Heart right ventricle (tissue), 16 donors: ENCODE data around the gene NR1I3. TPM values are rescaled to one million over a fixed set of nuclear protein-coding genes. Genes with fewer than 3 reads are reported as not detected.
A peak's percentile ranks its signal among the peaks of the same experiment; 100 is the strongest.

Source experiments
- ATAC-seq, 8 donors: fragments of 200-7000 bp; cut with Tn5 transposase; one replicate each; pipeline ENCODE4 v1.9.1; 2020; ENCODE audit warnings: mild to moderate bottlenecking in 8 of 8, moderate library complexity in 8 of 8, moderate number of reproducible peaks in 1 of 8
- DNase-seq, 2 donors: peaks; one replicate each; pipeline ENCODE4 v3.0.0-alpha.2; 2020
- H3K27ac ChIP-seq, 10 donors: fragments of 200-600 bp; sonication (generic) in 2 of 10; one replicate each; pipeline versions ENCODE4 v1.5.0 to v1.8.0; 2020 to 2022; ENCODE audit warnings: mild to moderate bottlenecking in 3 of 10
- H3K27me3 ChIP-seq, 7 donors: fragments of 200-600 bp; one replicate each; pipeline ENCODE4 v1.8.0; 2021 to 2022; ENCODE audit warnings: mild to moderate bottlenecking in 2 of 7
- H3K36me3 ChIP-seq, 9 donors: fragments of 200-600 bp; sonication (generic) in 1 of 9; one replicate each; pipeline versions ENCODE4 v1.5.0 to v1.8.0; 2020 to 2022; ENCODE audit warnings: mild to moderate bottlenecking in 2 of 9
- H3K4me1 ChIP-seq, 9 donors: fragments of 200-600 bp; sonication (generic) in 1 of 9; one replicate each; pipeline versions ENCODE4 v1.5.0 to v1.8.0; 2020 to 2022; ENCODE audit warnings: mild to moderate bottlenecking in 4 of 9
- H3K4me3 ChIP-seq, 10 donors: fragments of 200-600 bp; sonication (generic) in 2 of 10; one replicate each; pipeline versions ENCODE4 v1.5.0 to v1.8.0; 2020 to 2022; ENCODE audit warnings: mild to moderate bottlenecking in 7 of 10, moderate library complexity in 2 of 10
- H3K9me3 ChIP-seq, 11 donors: fragments of 200-600 bp in 10 of 11; sonication (generic) in 2 of 11; one replicate each; pipeline versions ENCODE4 v1.5.0 to v1.8.0; 2013 to 2022; ENCODE audit warnings: mild to moderate bottlenecking in 2 of 11, control low read depth in 1 of 11, moderate library complexity in 1 of 11
- CTCF ChIP-seq, 9 donors: fragments of 200-600 bp; sonication (generic) in 2 of 9; IDR thresholded peaks; one replicate each; pipeline versions ENCODE4 v1.5.0 to v1.8.0; 2021 to 2022; ENCODE audit warnings: antibody characterized with exemption in 9 of 9, mild to moderate bottlenecking in 5 of 9, moderate library complexity in 1 of 9
- WGBS, 2 donors: extraction: QIAGEN DNeasy Blood & Tissue Kit; methylation state at CpG; one replicate each; pipeline ENCODE4 v1.1.7; 2013; ENCODE audit warnings: inconsistent platforms in 1 of 2; 5-methylcytosine and 5-hydroxymethylcytosine counted together
- intact Hi-C, 10 donors: fragments of 100-400 bp; cut with DNase I; formaldehyde crosslinking; loops; one replicate each; pipeline versions ENCODE4 v1.11.1 to v1.14.2; 2022
- long read RNA-seq, 3 donors: library from polyadenylated mRNA; unstranded; transcript quantifications; one replicate each; pipeline ENCODE4 v2.0.0, GENCODE V29; 2020 to 2021
- polyA plus RNA-seq, 2 donors: library from polyadenylated mRNA; stranded (reverse); fragments of 200-250 nt; gene quantifications; one replicate each; pipeline ENCODE4 v1.2.3, GENCODE V29; 2013
- total RNA-seq, 10 donors: library from RNA; stranded (reverse); fragmentation: NEBNext Ultra II Directional in 3 of 10; extraction: Animal tissue kit (Norgen Biotek cat#: 25700) in 3 of 10; gene quantifications; one replicate each; pipeline versions ENCODE4 v1.2.1 to v1.2.4, GENCODE V29; 2021 to 2023
- donor health status: Arrhythmogenic right ventricular cardiomyopathy.
- donor health status: ischemic (EF 13 %, LVEDD 7.1; RV severe dilation, severe dysfunction).
- donor health status: healthy with polysubstance abuse.
- donor health status: DM: no; HTN: yes; CAD: no.
- donor health status: DM: no; HTN: no; CAD: no.
- donor health status: ischemic (EF 25% LVEDD 6.9; RV normal size, moderate dysfunction).
- donor health status: ischemic (EF 25% LVEDD 5.7; RV mildly dilated, moderate dysfunction).
- donor health status: healthy.
- donor health status: DM: yes; HTN: yes; CAD: no.
- donor health status: Ischemic cardiomyopathy.
- donor health status: ischemic (EF 35%, LVEDD 5.7; RV mildly dilated, moderate dysfunction).
- donor health status: nonischemic (EF 11% LVEDD 7.7; RV severe dilation, severe dysfunction).
- donor health status: DM: yes; HTN: yes; CAD: no.
- donor health status: PGD.
- donor health status: ischemic (EF 29% LVEDD 5.4; RV normal size, mild dysfunction).
- donor health status: nonischemic (EF 23%, LVEDD 6.1; RV moderate dilation, normal function).

NR1I3 gene
- total RNA-seq (not detected), polyA plus RNA-seq (under 1 TPM in 1 of 2 donors, not detected in 1; 0.10 TPM)
- long read RNA-seq, donor 1, partial matches to known transcripts: 0 of 1 reads
- long read RNA-seq, donor 1, other reads (novel, unspliced or antisense): 1 of 1 reads
- long read RNA-seq, donor 2, partial matches to known transcripts: 0 of 3 reads
- long read RNA-seq, donor 2, other reads (novel, unspliced or antisense): 3 of 3 reads
- long read RNA-seq, donor 3, partial matches to known transcripts: 0 of 1 reads
- long read RNA-seq, donor 3, other reads (novel, unspliced or antisense): 1 of 1 reads

GRCh38 chr1:161238039-161238473 lies at the start of gene NR1I3:
TSS of gene NR1I3 (minus strand) at chr1:161238203. CDS start at chr1:161236565, 1,638 bp downstream.
- H3K9me3 ChIP-seq: no peaks in the 10 kb centered on the region
- peak in 1 of 8 donors; percentile 29 for ATAC-seq
- TF ChIP-seq CTCF (IDR thresholded peaks at IDR 0.05): no peak
- no peaks in the 10 kb centered on the region for H3K27me3 ChIP-seq
- intact Hi-C loops: loop anchor here in 1 of 10 donors (10.0 kb wide), 1 partner anchor 47 kb away; no protein-coding TSS in a partner anchor
- no peaks in the 10 kb centered on the region for H3K4me1 ChIP-seq
- no peak for DNase-seq
- H3K4me3 ChIP-seq: no peak within 1 kb of the TSS
- no peak within 1 kb of the TSS for H3K27ac ChIP-seq
- H3K36me3 ChIP-seq: no peaks in the 10 kb centered on the region
- 60 to 61% methylated on average over 4 of the region's 4 CpGs for WGBS, 2 donors

GRCh38 chr1:161287482-161288054 lies 49.6 kb upstream of the NR1I3 start:
- peaks cover 0 to 6% (median 0%) of the 10 kb centered on the region in 9 donors for H3K4me1 ChIP-seq
- H3K9me3 ChIP-seq: no peaks in the 10 kb centered on the region
- intact Hi-C loops: loop anchor here in 2 of 10 donors (5.0 to 10.0 kb wide), 2 partner anchors 53 to 55 kb away; partner anchors contain the start of gene NR1I3 (in 1 of the 2)
- H3K27ac ChIP-seq: no peak overlapping the region
- ATAC-seq (no peak), DNase-seq (no peak)
- WGBS, 2 donors: 92 to 98% methylated on average over 3 of the region's 3 CpGs
- TF ChIP-seq CTCF (IDR thresholded peaks at IDR 0.05): no peak
- no peaks in the 10 kb centered on the region for H3K36me3 ChIP-seq
- H3K4me3 ChIP-seq: no peak overlapping the region
- H3K27me3 ChIP-seq: peaks cover 0 to 8% (median 0%) of the 10 kb centered on the region in 7 donors

- intact Hi-C loops: loop anchor here in 2 of 10 donors (5.0 to 10.0 kb wide), 2 partner anchors 51 to 53 kb away; partner anchors contain the start of gene NR1I3 (in 1 of the 2)
- TF ChIP-seq CTCF (IDR thresholded peaks at IDR 0.05): no peak
- ATAC-seq (no peak), DNase-seq (no peak)
- peaks cover 0 to 6% (median 0%) of the 10 kb centered on the region in 9 donors for H3K4me1 ChIP-seq
- no peaks in the 10 kb centered on the region for H3K36me3 ChIP-seq
- H3K27ac ChIP-seq: no peak overlapping the region
- H3K9me3 ChIP-seq: no peaks in the 10 kb centered on the region
- no peak overlapping the region for H3K4me3 ChIP-seq
- 72 to 80% methylated on average over 5 of the region's 5 CpGs for WGBS, 2 donors
- peaks cover 0 to 8% (median 0%) of the 10 kb centered on the region in 7 donors for H3K27me3 ChIP-seq
These were observed 47.5 kb upstream of the NR1I3 start for GRCh38 chr1:161285521-161285920.

GRCh38 chr1:161285113-161285512 lies 47.1 kb upstream of the NR1I3 start:
- peaks cover 0 to 8% (median 0%) of the 10 kb centered on the region in 7 donors for H3K27me3 ChIP-seq
- H3K9me3 ChIP-seq: no peaks in the 10 kb centered on the region
- H3K27ac ChIP-seq: no peak overlapping the region
- 92 to 94% methylated on average over 2 of the region's 2 CpGs for WGBS, 2 donors
- DNase-seq: no peak
- H3K36me3 ChIP-seq: no peaks in the 10 kb centered on the region
- ATAC-seq: no peak
- peaks cover 0 to 6% (median 0%) of the 10 kb centered on the region in 9 donors for H3K4me1 ChIP-seq
- H3K4me3 ChIP-seq: no peak overlapping the region
- intact Hi-C loops: loop anchor here in 2 of 10 donors (5.0 to 10.0 kb wide), 2 partner anchors 50 to 53 kb away; partner anchors contain the start of gene NR1I3 (in 1 of the 2)
- TF ChIP-seq CTCF (IDR thresholded peaks at IDR 0.05): no peak
